COLO829 (cell line): ENCODE results near the gene APOL6.

Experiments
- DNase-seq: peaks from one replicate; pipeline ENCODE4 v3.0.0; 2012; ENCODE audit warnings: low spot score

Gene APOL6

GRCh38 chr22:35648066-35649025 lies at the start of gene APOL6:
APOL6 (plus strand) TSS chr22:35648446; CDS start chr22:35656426, 7,980 bp downstream.
- DNase-seq = peak; percentile 64

- no peak for DNase-seq
Measured at GRCh38 chr22:35599364-35599763, 48.9 kb upstream of the APOL6 start.

- no peak for DNase-seq
Measured at GRCh38 chr22:35600476-35600875, 47.8 kb upstream of the APOL6 start.

- DNase-seq = no peak
Measured at GRCh38 chr22:35601013-35601580, 47.1 kb upstream of the APOL6 start.

GRCh38 chr22:35601743-35602615 lies 46.3 kb upstream of the APOL6 start:
- no peak for DNase-seq

- DNase-seq = no peak
Measured at GRCh38 chr22:35604621-35605368, 43.5 kb upstream of the APOL6 start.

- DNase-seq = no peak
Measured at GRCh38 chr22:35605369-35605680, 42.9 kb upstream of the APOL6 start.

GRCh38 chr22:35605851-35606481 lies 42.3 kb upstream of the APOL6 start:
- DNase-seq = no peak

- no peak for DNase-seq
Measured at GRCh38 chr22:35606916-35607315, 41.3 kb upstream of the APOL6 start.

- DNase-seq = no peak
Measured at GRCh38 chr22:35608088-35608487, 40.2 kb upstream of the APOL6 start.

GRCh38 chr22:35609261-35609660 lies 39.0 kb upstream of the APOL6 start:
- DNase-seq = no peak

GRCh38 chr22:35609761-35610160 lies 38.5 kb upstream of the APOL6 start:
- no peak for DNase-seq

- no peak for DNase-seq
Measured at GRCh38 chr22:35610741-35611140, 37.5 kb upstream of the APOL6 start.

- DNase-seq = no peak
Measured at GRCh38 chr22:35611200-35611890, 36.9 kb upstream of the APOL6 start.

- no peak for DNase-seq
Measured at GRCh38 chr22:35611891-35612576, 36.2 kb upstream of the APOL6 start.

- DNase-seq = no peak
Measured at GRCh38 chr22:35612903-35613302, 35.3 kb upstream of the APOL6 start.

- DNase-seq = no peak
Measured at GRCh38 chr22:35614404-35614803, 33.8 kb upstream of the APOL6 start.

- DNase-seq = no peak
Measured at GRCh38 chr22:35615156-35615555, 33.1 kb upstream of the APOL6 start.

GRCh38 chr22:35616043-35616442 lies 32.2 kb upstream of the APOL6 start:
- DNase-seq = no peak

- no peak for DNase-seq
Measured at GRCh38 chr22:35617137-35617755, 31.0 kb upstream of the APOL6 start, which contains the start of gene MB. MB (minus strand) TSS chr22:35617329; CDS start chr22:35617257, 72 bp downstream.
